Measurements from ENCODE around the gene GABRA1. TPM values are rescaled to one million over a fixed set of nuclear protein-coding genes. Genes with fewer than 3 reads are reported as not detected.

The GABRA1 gene
- 17.2 TPM for total RNA-seq

GRCh38 chr5:161847941-161848391 lies at the start of gene GABRA1:
TSS of gene GABRA1 (plus strand) at chr5:161848120. CDS start at chr5:161850811, 2,691 bp downstream.

Other genes with a start within 250 kb of the GABRA1 start
- gene GABRA6, start 162.4 kb upstream of the GABRA1 start, total RNA-seq, result not detected
- 28.5 TPM for gene GABRG2, start 219.7 kb downstream of the GABRA1 start, total RNA-seq